ENCODE measurements around the gene KCNJ1. TPM values are rescaled to one million over a fixed set of nuclear protein-coding genes. Genes with fewer than 3 reads are reported as not detected.

KCNJ1 gene
- total RNA-seq, 1 donor from 2014 or later: not detected

- no peak for DNase-seq (ENCODE audit: extremely low read depth, low read depth, low spot score)
These were observed 76.9 kb downstream of the KCNJ1 start for GRCh38 chr11:128790196-128790595.

- no peak for DNase-seq (ENCODE audit: extremely low read depth, low read depth, low spot score)
These were observed 77.5 kb downstream of the KCNJ1 start for GRCh38 chr11:128789497-128790150.

Other genes with a start within 250 kb of the KCNJ1 start
- gene FLI1, start 173.2 kb downstream of the KCNJ1 start, total RNA-seq: 78.0 and 89.2 TPM in 2 replicates
- gene KCNJ5, start 24.1 kb upstream of the KCNJ1 start, total RNA-seq: 0.15 and 0.41 TPM in 2 replicates
- gene TP53AIP1, start 75.6 kb upstream of the KCNJ1 start, total RNA-seq: not detected in 2 replicates

Data from glomerular endothelial cell (primary cell).